LNCaP clone FGC (cell line): ENCODE results near the gene TSPAN4.

Experiments used
- DNase-seq: peaks from one replicate; pipeline ENCODE4 v3.0.0-alpha.2; 2011; ENCODE audit warnings: low read depth
- H3K4me3 ChIP-seq: 2 replicates; pipeline ENCODE4 v1.5.1; 2011; ENCODE audit warnings: mild to moderate bottlenecking, low read depth, low read length, control low read depth
- CTCF ChIP-seq: IDR thresholded peaks from 2 replicates; pipeline ENCODE4 v1.5.1; 2012; ENCODE audit warnings: mild to moderate bottlenecking; ENCODE audit not compliant: control insufficient read depth, insufficient read depth; ENCODE audit errors: extremely low read depth

Gene TSPAN4

DNA sequence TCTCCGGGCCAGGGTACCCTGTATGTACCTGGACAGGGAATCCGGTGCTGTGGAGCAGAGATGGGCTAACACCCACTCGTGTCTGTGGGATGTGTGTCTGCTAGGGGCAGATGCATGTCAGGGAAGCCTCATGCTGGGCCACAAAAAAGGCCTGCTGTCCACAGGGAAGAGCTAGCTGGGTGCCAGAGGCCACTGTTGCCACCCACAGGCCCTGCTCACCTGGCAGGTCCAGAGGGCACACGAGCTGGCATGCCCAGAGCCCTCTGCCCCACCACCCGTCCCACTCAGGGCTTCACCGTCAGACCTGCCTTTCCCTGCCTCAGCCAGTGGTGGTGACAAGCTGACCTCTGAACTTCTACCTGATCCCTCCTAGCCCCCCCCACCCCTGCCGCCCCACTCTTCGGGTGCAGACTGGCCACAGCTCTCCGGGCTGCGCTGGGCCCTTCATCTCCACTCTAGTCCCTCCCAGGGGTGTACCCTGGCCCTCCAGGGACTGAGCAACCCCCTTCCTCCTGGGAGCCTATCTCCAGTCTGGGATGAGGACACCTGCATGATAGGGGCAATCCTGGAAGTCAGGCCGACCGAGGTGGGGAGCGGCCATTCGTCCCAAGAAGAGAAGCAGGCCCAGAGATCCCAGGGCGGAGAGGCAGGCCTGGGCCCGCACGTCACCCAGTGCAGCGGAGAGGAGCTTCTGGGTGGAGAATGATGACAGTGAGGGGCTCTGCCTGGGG, 45.9 kb upstream of the TSPAN4 start:
- DNase-seq: no peak
- H3K4me3 ChIP-seq: peak overlapping the region; percentile 94
- TF ChIP-seq CTCF: no peak

DNA sequence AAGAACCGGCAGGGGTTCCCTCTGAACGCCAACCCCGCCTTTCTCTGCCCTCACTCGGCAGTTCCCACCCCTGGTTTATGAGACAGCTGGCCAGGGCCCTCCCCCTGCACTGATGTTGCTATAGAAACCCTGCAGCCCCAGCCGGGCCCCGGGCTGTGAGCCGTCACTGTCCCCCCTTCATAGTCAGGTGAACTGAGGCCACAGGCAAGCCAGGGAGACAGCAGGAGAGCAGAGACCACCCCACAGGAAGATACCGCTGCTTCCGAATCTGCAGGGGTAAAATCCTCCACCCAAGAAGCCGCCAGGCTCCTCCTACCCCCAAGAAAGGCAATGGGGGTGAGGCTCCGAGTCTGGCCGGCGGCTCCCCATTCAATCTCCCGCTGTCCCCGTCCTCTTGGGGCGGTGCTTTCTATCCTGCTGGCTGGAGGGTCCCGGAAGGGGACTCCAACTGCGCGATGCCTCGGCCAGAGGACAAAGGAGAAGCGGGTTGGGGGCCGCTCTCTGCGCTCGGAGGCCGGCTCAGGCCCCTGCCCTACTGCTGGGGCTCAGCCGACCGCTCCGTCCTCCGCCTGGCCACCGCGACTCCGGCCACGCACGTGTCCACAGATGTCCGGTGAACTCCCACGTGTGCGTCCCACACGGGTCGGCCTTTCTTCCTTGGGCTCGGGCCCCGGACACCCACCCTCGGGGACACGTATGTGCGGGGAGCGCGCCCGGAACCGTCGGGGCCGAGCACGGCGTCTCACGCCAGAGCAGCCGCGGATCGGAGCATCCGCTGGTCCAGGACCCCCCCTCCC, 45.2 kb upstream of the TSPAN4 start:
- no peak for DNase-seq
- H3K4me3 ChIP-seq: peak overlapping the region; percentile 94

GRCh38 chr11:798093-798713, 44.4 kb upstream of the TSPAN4 start, which contains the start of gene SLC25A22:
SLC25A22 (minus strand) TSS chr11:798281; CDS start chr11:795006, 3,275 bp downstream.
- DNase-seq: no peak
- peak; percentile 87 for TF ChIP-seq CTCF

More for the DNA sequence above, 45.2 kb upstream of the TSPAN4 start:
- TF ChIP-seq CTCF: no peak

DNA sequence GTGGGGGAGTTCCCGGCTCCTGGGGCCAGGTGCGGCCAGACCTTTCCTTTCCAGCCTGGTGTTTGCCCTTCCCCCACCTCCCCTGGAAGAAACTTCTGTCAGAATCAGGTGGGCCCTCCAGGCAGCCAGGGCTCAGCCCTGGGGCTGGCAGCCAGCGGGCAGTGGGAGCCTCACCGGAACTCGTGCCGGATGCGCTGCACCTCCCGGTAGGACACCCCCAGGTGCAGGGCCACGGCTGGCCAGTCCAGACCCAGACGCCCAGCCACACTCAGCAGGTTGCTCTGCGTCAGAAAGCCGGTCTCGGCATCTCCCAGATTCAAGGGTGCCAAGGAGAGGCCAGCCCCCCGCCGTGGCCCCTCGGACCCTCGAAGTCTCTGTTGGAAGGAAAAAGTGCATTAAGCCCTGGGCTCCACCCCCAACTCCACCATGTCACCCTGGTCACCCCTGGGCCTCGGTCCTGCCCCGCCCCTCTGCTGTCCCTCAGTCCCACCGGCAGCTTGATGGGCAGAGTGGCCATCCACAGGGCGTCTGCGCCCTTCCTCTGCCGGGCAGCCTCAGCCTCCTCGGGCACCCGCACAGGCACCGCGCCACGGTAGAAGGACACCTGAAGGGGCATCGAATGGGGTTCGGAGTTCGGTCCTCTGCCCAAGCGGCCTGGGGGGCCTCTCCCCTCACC, 42.9 kb upstream of the TSPAN4 start:
- no peak for TF ChIP-seq CTCF
- no peak overlapping the region for H3K4me3 ChIP-seq
- DNase-seq: no peak

More at GRCh38 chr11:798093-798713, 44.4 kb upstream of the TSPAN4 start, which contains the start of gene SLC25A22:
- peak within 1 kb of the TSS; percentile 94 for H3K4me3 ChIP-seq

DNA sequence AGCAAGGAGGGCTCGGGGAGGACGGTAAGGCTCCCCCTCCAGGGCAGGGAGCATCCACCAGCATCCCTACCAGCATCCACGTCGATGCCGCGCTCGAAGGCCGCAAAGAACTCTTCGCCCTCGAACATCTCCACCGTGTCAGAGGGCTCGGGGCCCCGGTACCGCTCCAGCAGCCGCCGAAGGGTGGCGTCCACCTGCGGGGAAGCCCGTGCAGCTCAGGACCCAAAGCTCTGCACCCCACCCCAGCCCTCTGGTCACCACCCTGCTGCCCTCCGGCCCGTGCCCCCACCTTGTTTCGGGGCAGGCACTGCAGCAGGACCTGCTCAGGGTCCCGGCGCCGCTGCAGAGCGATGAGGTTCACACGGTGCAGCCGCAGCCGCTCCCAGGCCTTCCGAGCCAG, 42.2 kb upstream of the TSPAN4 start:
- H3K4me3 ChIP-seq: no peak overlapping the region
- TF ChIP-seq CTCF: no peak
- DNase-seq: no peak

- DNase-seq: no peak
- no peak overlapping the region for H3K4me3 ChIP-seq
- no peak for TF ChIP-seq CTCF
These were observed 41.4 kb upstream of the TSPAN4 start for GRCh38 chr11:801097-801780.
